ENCODE data around the gene MKNK2. TPM values are rescaled to one million over a fixed set of nuclear protein-coding genes. Genes with fewer than 3 reads are reported as not detected.

The MKNK2 gene
- total and polyA plus RNA-seq, 2 donors (not counting 3 experiments of a cell fraction or from before 2014, with no cell fraction given) = 65.1 to 86.1 TPM

DNA sequence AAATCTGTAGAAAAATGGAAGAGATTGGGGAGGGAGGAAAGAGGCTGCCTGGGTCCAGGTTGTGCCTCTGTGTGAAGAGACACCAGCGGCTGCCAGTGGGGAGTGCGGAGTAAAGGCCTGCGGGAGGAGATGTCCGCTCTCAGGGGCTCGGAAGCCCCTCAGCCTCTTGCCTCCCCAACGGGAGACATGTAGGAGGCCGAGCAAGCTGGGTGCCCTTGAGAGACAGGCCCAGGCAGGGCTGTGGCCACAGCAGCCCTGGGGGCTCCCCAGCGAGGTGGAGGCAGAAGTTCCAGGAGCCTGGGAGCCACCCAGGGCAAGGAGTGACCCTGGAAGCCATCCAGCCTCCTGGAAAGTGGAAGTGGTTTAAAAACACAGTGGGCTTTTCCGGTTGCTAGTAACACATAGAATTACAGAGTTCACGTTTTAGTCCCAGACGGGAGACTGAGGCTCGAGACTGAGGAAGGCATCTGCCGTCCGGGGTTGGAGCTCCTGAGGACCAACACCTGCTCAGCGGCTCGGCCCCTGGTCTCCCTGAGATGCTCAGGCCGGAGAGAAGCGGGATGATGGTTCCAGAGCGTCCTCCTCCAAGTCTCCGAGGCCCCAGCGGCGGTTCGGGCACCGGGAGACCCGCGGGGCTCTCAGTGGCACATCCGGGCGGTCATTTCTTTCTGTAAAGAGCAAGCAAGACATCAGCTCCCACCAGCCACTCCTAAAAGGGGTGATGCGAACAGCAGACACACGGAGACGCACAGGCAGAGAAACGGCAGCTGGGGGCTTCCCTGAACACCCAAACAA is 21.9 kb upstream of the MKNK2 start:
- Histone ChIP-seq H4K20me1 (replicated peaks; ENCODE audit: control insufficient read depth, extremely low read depth, insufficient read depth, low read length) (no peaks in the 10 kb centered on the region), H3K36me3 (ENCODE audit: control insufficient read depth in 2 of 2, extremely low read depth in 1 of 2, insufficient read depth in 2 of 2, low read length in 2 of 2) (peaks cover 2 to 34% of the 10 kb centered on the region in 2 experiments), H3K4me3 (replicated peaks in 1 of 3; ENCODE audit: insufficient read depth in 1 of 3, low read depth in 1 of 3, low read length in 3 of 3) (no peak overlapping the region), H3K27ac (ENCODE audit: insufficient read depth, low read depth, low read length) (no peak overlapping the region), H3K9ac (replicated peaks; ENCODE audit: extremely low read depth, insufficient read depth, low read length) (no peak overlapping the region), H3K4me1 (ENCODE audit: control insufficient read depth, extremely low read depth, insufficient read depth, low read length) (no peaks in the 10 kb centered on the region), H3K9me3 (replicated peaks; ENCODE audit: control insufficient read depth, insufficient read depth, low read length) (no peaks in the 10 kb centered on the region), H3K27me3 (ENCODE audit: control insufficient read depth in 2 of 2, insufficient read depth in 2 of 2, low read length in 2 of 2) (no peaks in the 10 kb centered on the region), H3K79me2 (ENCODE audit: control insufficient read depth, insufficient read depth, low read length) (no peaks in the 10 kb centered on the region), H3K4me2 (ENCODE audit: insufficient read depth, low read length) (no peak overlapping the region), H2AFZ (ENCODE audit: low read depth, low read length) (no peak overlapping the region), H3K9me1 (replicated peaks; ENCODE audit: control insufficient read depth, extremely low read depth, insufficient read depth, low read length) (no peaks in the 10 kb centered on the region)
- dilution Hi-C loops (cut with MboI; ENCODE audit: extremely low pct_ligation_motif_present, low sequenced_read_pairs) = no loop called here
- BruUV-seq (replicated peaks) = no TSS peak
- CTCF ChIA-PET = interaction anchor here (1.1 kb wide), 1 partner anchor 10 kb away, joined by 4 read pairs; no protein-coding TSS in a partner anchor
- TF ChIP-seq GATA2 (IDR thresholded peaks at IDR 0.05; ENCODE audit: insufficient read depth, insufficient read length, low read depth, low read length) (no peak), MYC (IDR thresholded peaks at IDR 0.05; ENCODE audit: low read depth, low read length) (no peak), EZH2 (IDR thresholded peaks at IDR 0.05; ENCODE audit: borderline replicate concordance, low read depth, low read length, severe bottlenecking) (no peak), POLR2AphosphoS5 (IDR thresholded peaks at IDR 0.05; ENCODE audit: insufficient read depth, low read depth, low read length) (no peak), POLR2A (IDR thresholded peaks at IDR 0.05; ENCODE audit: low read depth, low read length) (no peak), FOS (IDR thresholded peaks at IDR 0.05; ENCODE audit: borderline replicate concordance, insufficient read depth, low read length) (no peak), JUN (IDR thresholded peaks at IDR 0.05; ENCODE audit: borderline replicate concordance, insufficient read depth, insufficient read length, low read depth) (no peak)
- TF ChIP-seq, protein P1, sequence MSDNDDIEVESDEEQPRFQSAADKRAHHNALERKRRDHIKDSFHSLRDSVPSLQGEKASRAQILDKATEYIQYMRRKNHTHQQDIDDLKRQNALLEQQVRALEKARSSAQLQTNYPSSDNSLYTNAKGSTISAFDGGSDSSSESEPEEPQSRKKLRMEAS (IDR thresholded peaks at IDR 0.05; ENCODE audit: insufficient read depth, insufficient read length) = no peak
- TF ChIP-seq, protein P2, sequence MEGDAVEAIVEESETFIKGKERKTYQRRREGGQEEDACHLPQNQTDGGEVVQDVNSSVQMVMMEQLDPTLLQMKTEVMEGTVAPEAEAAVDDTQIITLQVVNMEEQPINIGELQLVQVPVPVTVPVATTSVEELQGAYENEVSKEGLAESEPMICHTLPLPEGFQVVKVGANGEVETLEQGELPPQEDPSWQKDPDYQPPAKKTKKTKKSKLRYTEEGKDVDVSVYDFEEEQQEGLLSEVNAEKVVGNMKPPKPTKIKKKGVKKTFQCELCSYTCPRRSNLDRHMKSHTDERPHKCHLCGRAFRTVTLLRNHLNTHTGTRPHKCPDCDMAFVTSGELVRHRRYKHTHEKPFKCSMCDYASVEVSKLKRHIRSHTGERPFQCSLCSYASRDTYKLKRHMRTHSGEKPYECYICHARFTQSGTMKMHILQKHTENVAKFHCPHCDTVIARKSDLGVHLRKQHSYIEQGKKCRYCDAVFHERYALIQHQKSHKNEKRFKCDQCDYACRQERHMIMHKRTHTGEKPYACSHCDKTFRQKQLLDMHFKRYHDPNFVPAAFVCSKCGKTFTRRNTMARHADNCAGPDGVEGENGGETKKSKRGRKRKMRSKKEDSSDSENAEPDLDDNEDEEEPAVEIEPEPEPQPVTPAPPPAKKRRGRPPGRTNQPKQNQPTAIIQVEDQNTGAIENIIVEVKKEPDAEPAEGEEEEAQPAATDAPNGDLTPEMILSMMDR (IDR thresholded peaks at IDR 0.05; ENCODE audit: extremely low read depth in 1 of 2, insufficient read depth in 1 of 2, low read depth in 1 of 2, low read length in 2 of 2) = no peak
- POLR2A ChIA-PET = no interaction called here
- FAIRE-seq = no peak
- DNase-seq (ENCODE audit: low read depth, low spot score) = no peak
- intact Hi-C loops (cut with micrococcal nuclease) = no loop called here

Measured in endothelial cell of umbilical vein (primary cell).